ENCODE data around the gene MUTYH. TPM values are rescaled to one million over a fixed set of nuclear protein-coding genes. Genes with fewer than 3 reads are reported as not detected.

Gene MUTYH
- total RNA-seq, 2 experiments from 2014 or later, result 52.6 to 70.1 TPM

DNA sequence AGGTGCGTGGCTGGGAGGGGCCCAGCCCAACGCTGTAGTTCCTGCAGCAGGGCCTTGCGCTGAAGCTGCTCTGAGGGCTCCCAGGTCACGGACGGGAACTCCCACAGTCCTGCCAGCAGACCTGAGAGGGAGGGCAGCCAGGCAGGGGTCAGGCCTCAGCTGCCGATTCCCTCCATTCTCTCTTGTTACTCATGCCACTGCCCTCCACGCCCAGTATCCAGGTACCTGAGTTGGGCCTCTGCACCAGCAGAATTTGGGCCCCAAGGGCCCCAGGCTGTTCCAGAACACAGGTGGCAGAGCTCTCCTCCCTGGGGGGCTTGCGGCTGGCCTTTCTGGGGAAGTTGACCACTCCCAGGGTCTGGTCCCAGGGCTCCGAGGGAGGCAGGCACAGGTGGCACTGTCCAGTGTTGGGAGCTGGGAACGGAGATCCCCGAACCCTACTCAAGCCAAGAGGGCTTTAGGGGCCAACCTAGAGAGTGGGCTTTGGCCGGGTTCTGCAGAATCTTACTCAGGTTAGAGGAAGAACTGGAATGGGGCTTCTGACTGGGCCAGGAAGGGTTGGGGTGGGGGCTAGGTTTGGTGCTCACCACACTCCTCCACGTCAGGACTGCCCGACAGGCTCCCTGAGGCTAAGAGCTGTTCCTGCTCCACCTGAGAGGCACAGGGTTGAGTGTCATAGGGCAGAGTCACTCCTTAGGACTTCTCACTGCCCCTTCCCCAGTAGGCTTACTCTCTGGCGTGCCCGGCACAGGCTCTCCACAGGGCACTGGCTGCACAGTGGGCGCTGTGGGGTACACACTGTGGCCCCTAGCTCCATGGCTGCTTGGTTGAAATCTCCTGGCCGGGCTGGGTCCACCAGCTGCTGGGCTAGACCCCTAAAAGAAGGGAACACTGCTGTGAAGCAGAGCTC, 8.5 kb downstream of the MUTYH start:
- TF ChIP-seq, protein P1, sequence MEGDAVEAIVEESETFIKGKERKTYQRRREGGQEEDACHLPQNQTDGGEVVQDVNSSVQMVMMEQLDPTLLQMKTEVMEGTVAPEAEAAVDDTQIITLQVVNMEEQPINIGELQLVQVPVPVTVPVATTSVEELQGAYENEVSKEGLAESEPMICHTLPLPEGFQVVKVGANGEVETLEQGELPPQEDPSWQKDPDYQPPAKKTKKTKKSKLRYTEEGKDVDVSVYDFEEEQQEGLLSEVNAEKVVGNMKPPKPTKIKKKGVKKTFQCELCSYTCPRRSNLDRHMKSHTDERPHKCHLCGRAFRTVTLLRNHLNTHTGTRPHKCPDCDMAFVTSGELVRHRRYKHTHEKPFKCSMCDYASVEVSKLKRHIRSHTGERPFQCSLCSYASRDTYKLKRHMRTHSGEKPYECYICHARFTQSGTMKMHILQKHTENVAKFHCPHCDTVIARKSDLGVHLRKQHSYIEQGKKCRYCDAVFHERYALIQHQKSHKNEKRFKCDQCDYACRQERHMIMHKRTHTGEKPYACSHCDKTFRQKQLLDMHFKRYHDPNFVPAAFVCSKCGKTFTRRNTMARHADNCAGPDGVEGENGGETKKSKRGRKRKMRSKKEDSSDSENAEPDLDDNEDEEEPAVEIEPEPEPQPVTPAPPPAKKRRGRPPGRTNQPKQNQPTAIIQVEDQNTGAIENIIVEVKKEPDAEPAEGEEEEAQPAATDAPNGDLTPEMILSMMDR (conservative IDR thresholded peaks at IDR 0.05; ENCODE audit: low read length), result no peak
- TF ChIP-seq EZH2phosphoT487 (IDR thresholded peaks at IDR 0.05; ENCODE audit: borderline replicate concordance, low read depth, low read length), result no peak
- H4K20me1 ChIP-seq (ENCODE audit: insufficient read depth, low read length), result no peaks in the 10 kb centered on the region
- DNase-seq (ENCODE audit: low spot score), result no peak
- ChIA-PET POLR2A (no interaction called here), CTCF (ENCODE audit: unreplicated experiment) (no interaction called here)
- H3K9me2 ChIP-seq (ENCODE audit: insufficient read depth, low read length), result no peaks in the 10 kb centered on the region
- H3K79me2 ChIP-seq (ENCODE audit: insufficient read depth, low read depth, low read length), result peaks cover 7% of the 10 kb centered on the region; the same call in 1 of the 2 replicates
- peaks cover 22% of the 10 kb centered on the region for H3K36me3 ChIP-seq (ENCODE audit: insufficient read depth, low read length)
- intact Hi-C loops (cut with micrococcal nuclease; ENCODE audit: unreplicated experiment), result no loop called here
- H3K4me3 ChIP-seq (ENCODE audit: low read depth, low read length, poor library complexity, severe bottlenecking), result no peak overlapping the region
- no peak overlapping the region for H3K27ac ChIP-seq (ENCODE audit: low read depth, low read length, poor library complexity, severe bottlenecking)
- no TSS peak for BruUV-seq (replicated peaks)
- H3K4me2 ChIP-seq (ENCODE audit: low read length), result no peak overlapping the region
- no peaks in the 10 kb centered on the region for H3K9me3 ChIP-seq (ENCODE audit: low read length)
- H2AFZ ChIP-seq (ENCODE audit: low read length), result no peak overlapping the region
- H3K4me1 ChIP-seq (ENCODE audit: insufficient read depth, low read length, poor library complexity, severe bottlenecking), result peaks cover 35% of the 10 kb centered on the region

DNA sequence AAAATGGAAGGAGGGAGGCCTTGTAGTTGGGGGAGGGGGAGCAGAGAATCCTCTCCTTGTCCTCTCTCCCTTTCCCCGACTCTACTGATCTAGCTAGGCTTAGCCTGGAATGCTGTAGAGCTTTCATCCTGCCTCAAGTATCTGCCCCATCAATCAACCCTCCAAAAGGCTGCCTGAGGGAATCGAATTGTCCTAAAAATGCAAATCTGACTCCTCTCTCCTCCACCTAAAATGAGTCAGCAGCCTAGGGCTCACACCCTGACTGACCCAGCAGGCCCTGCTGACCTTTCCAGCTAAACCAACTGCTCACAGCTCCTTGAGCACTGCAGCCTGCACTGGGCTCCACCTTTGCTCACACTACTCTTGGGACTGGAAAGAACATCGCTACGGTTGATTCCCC, 10.8 kb downstream of the MUTYH start:
- no peaks in the 10 kb centered on the region for H3K9me3 ChIP-seq (ENCODE audit: low read length)
- no peak overlapping the region for H3K4me3 ChIP-seq (ENCODE audit: low read depth, low read length, poor library complexity, severe bottlenecking)
- POLR2A ChIA-PET, result interaction anchor here (0.6 to 7.5 kb wide), 4 partner anchors 11 to 172 kb away, joined by 3 to 45 read pairs (median 6); partner anchors contain the start of genes MUTYH and TOE1
- peaks cover 22% of the 10 kb centered on the region for H3K36me3 ChIP-seq (ENCODE audit: insufficient read depth, low read length)
- H3K9me2 ChIP-seq (ENCODE audit: insufficient read depth, low read length), result no peaks in the 10 kb centered on the region
- no peaks in the 10 kb centered on the region for H4K20me1 ChIP-seq (ENCODE audit: insufficient read depth, low read length)
- H2AFZ ChIP-seq (ENCODE audit: low read length), result no peak overlapping the region
- H3K4me2 ChIP-seq (ENCODE audit: low read length), result peak overlapping the region; percentile 86; the same call in 1 of the 2 replicates
- DNase-seq (ENCODE audit: low spot score), result no peak
- no peak for TF ChIP-seq EZH2phosphoT487 (IDR thresholded peaks at IDR 0.05; ENCODE audit: borderline replicate concordance, low read depth, low read length)
- TF ChIP-seq, protein P1 (conservative IDR thresholded peaks at IDR 0.05; ENCODE audit: low read length), result no peak
- intact Hi-C loops (cut with micrococcal nuclease; ENCODE audit: unreplicated experiment), result no loop called here
- H3K27ac ChIP-seq (ENCODE audit: low read depth, low read length, poor library complexity, severe bottlenecking), result no peak overlapping the region
- H3K79me2 ChIP-seq (ENCODE audit: insufficient read depth, low read depth, low read length), result peaks cover 7% of the 10 kb centered on the region; the same call in 1 of the 2 replicates
- CTCF ChIA-PET (ENCODE audit: unreplicated experiment), result no interaction called here
- H3K4me1 ChIP-seq (ENCODE audit: insufficient read depth, low read length, poor library complexity, severe bottlenecking), result peaks cover 39% of the 10 kb centered on the region
- BruUV-seq (replicated peaks), result no TSS peak
